Fibroblast of skin of right biceps (primary cell): ENCODE results near the gene VASN.
A peak's percentile ranks its signal among the peaks of the same experiment; 100 is the strongest.

Source experiments
- DNase-seq: peaks from one replicate; pipeline ENCODE4 v3.0.0-alpha.2; 2013

Gene VASN

DNA sequence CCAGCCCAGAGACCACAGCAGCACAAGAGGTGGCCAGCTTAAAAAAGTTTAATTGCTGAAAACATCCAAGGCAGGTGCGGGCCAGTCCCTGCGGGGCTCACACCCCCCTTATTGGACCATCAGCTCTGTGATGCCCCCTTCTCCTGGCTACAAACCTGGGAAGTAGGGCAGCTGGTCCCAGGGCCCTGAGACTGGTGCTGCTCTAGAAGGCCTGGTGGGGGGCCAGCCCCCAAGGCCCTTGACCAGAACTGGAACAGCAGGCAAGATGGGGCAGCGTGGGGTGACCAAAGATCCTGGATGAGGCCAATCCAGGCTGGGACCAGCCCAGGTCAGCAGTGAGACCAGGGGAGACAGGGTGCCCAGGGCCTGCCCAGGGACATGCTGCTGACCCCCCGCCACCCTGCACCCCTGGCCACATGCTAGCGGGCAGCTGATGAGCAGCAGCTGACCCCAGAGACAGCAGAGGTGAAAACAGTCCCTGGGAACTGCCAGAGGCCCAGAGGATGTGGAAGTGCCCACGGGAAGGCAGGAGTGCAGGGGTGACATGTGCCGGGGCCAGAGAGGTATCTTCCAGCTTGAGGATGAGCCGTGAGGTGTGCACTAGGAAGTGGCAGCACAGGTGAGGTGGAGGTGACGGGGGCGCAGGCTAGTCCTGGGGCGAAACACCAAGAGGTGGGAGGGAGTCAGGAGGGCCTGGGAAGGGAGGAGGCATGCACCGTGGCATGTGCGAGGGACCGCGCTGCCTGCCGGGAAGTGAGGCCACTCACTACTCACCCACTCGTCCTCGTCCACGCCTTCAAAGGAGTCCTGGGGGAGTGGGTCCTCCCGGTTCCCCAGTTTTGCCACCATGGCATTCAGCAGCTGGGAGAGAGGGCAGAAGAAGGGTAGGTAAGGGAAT is 16.9 kb upstream of the VASN start:
- no peak for DNase-seq

- DNase-seq = no peak
These were observed 14.8 kb upstream of the VASN start for GRCh38 chr16:4356820-4357219.

DNA sequence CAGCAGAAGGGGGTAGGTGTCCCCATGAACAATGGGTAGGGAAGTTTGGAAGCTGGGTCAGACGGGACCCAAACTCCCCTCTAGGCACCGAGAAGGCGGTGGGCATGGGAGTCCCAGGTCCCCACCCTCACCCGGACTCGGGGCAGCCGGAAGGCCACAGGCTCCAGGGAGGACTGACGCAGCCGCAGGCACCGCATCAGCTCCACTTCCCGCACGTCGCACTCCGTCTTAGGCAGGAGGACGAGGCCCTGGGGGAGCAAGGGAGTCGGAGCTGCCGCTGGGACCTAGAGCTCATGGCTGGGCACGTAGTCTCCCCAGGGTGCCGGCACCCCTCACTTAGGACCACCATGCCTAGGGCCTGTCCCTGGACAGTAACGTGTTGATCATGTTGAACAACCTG is 13.4 kb upstream of the VASN start:
- DNase-seq = no peak

DNA sequence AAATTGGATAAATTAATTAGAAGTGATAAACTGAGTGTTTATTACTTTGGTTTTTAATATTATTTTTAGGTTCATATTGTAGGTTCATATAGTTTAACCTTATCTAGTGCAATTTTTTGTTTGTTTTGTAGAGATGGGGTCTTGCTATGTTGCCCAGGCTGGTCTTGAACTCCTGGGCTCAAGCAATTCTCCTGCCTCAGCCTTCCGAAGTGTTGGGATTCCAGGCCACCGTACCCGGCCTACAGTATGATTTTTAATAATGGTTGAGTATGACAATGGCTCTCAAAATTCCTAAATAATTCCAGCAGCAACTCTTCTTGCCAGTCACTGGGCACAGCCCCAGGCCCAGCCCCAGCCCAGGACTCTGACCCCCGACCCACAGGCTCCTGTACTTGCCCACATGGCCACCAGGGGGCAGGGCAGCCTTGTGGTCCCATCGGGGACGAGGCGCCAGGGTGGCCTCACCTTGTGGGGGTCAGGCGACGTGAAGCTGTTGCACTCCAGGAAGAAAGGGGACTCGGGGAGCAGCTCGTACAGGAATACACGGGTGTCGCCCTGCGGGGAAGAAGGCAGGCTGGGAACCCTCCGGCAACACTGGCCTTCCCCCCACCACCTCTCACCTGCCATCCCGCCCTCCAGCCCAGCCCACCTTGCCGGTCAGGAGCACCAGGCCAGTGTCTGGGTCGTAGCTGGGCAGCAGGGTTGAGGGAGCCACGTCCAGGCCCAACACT is 12.7 kb upstream of the VASN start:
- DNase-seq = peak; percentile 43

DNA sequence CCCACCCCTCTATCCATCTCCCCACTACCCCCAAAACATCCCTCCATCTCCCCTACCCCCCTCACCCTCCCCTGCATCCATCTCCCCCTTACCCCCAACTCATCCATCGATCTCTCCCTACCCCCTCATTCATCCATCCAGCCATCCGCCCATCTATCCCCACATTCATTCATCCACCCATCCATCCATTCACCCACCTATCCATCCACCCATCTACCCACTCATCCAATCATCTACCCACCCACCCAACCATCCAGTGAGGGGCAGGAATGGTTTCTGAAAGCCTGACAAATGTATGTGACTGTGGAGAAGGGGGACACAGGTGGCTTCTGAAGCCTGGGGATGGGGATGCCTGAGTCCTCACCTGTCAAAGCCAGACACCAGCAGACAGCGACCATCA is 11.7 kb upstream of the VASN start:
- no peak for DNase-seq

DNA sequence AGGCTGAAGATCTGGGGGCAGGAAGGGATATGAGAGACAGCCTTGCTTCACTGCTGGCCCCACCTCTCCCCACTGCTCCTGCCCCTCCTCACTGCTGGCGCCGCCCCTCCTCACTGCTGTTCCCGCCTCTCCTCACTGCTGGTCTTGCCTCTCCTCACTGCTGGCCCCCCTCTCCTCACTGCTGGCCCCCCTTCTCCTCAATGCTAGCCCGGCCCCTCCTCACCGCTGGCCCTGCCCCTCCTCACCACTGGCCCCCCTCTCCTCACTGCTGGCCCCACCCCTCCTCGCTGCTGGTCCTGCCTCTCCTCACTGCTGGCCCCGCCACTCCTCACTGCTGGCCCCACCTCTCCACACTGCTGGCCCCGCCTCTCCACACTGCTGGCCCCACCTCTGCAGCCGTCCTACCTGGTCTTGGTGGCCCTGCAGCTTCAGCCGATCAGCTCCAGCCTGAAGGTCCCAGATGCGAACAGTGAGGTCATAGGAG is 11.1 kb upstream of the VASN start:
- peak; percentile 33 for DNase-seq

DNA sequence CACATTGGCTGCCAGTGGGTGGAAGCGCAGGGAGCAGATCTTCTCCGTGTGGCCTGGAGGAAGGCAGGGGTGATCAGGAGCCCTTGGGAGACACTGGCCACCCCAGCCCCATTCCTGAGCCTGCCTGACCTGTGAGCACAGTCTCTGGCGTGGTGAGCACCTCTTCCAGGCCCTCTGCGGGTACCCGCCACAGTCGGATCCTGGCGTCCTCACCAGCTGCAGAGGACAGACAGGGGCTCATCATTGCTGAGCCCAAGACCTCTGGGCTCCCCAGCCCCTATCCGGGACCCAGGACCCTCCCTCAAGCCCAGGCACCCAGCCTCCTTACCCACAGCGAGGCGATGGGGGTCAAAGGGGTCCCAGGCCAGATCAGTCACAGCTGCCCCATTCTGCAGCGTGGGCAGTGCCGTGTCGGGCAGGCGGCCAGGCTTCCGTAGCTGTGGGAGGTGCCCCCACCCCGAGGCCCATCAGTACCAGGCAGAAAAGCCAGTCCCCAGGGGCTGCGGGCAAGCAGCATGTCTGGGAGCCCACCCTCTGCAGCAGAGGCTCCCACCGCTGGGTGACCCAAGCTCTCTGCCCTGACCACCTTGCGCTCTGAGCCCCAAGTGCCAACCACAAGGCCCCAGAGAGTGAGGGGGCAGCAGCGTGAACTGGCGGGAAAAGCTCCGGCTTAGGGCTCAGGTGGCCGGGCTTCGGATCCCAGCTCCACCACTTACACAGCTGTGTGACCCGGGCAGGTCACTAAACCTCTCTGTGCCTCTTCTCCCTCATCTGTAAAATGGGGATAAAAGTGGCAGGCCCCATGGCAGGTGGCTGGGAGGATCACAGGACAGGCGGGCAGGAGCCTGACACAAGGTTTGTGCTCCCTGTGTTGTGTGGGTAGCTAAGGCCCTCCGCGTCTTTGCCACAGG is 10.4 kb upstream of the VASN start:
- DNase-seq = no peak

GRCh38 chr16:4361944-4362311 is 9.7 kb upstream of the VASN start:
- DNase-seq = no peak

GRCh38 chr16:4362476-4363135 is 9.0 kb upstream of the VASN start:
- no peak for DNase-seq

DNA sequence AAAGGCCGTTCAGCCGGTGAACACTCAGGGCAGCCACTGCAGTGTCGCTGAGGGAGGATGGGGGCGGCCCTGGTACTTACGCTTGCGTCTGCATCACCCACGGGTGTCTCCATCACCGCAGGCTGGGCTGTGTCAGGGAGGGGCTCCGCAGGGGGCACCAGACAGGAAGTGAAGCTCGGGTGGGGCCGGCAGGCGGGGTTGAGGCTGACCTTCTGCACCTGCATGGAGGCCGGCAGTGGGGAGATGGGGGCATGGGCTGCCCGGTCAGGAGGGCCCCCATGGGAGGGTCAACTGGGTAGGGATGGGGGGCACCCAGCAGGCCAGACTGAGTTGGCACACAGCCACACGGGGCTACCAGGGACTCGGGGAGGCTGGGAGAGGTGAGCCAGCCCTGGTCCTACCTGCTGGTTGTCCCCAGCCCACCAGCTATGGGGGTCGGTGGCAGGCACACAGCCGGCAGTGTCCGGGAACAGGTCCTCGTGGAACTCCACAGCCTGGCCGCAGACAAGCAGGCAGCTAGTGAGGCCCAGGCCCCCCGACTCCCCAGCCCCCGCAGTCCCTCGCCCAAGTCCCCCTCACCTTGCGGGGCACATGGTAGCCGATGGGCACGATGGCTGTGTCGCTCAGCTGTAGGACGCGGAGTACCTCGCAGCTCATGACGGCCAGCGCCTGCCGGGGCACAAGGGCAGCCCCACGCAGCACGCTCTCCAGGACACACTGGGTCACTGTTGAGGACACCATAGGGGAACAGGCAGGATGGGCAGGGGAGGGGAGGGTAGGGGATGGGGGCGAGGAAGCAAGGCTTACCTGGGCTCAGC is 7.2 kb upstream of the VASN start:
- DNase-seq = no peak

- DNase-seq = no peak
These were observed 6.6 kb upstream of the VASN start for GRCh38 chr16:4365014-4365406.

GRCh38 chr16:4365615-4366014 is 6.0 kb upstream of the VASN start:
- DNase-seq = no peak

DNA sequence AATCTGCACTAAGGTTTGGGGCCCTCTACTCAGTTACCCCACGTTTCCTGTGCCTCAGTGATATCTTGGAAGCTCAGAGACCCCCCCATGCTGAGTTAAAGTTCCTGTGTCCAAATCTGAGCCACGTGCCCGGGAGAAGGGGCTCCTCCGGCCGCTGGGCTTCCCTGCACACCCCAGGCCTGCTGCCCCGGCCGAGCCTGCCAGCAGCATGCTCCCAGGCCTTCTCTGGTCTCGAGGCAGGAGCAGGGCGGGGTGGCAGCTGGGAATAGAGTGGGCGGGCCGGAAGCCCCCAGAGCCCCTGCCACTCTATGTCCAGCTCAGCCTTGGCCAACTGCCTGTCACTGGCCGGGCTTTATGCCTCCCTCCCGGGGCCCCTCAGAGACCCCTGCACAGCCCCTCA is 5.6 kb upstream of the VASN start:
- DNase-seq = no peak

DNA sequence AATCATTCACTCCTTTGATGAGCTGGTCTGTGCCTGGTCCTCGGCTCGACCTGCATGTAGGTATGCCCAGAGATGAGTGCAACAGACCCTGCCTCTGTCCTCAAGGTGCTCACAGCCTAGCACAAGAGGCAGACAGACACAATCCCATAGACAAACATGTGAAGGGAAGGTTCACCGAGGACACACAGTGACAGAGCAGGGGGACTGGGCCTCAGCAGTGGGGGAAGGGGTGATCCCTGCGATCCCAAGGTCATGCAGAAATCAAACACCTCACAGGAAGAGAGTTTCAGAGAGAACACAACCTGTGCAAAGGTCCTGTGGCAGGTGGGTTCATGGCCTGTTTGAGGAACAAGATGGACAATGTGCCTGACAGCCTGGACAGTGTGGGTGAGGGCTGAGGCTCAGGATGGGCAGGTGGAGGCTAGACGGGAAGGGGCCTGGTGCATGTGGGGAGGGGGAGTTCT is 4.2 kb upstream of the VASN start:
- DNase-seq = no peak

- no peak for DNase-seq
These were observed 2.5 kb upstream of the VASN start for GRCh38 chr16:4369007-4369733.

GRCh38 chr16:4370151-4370550 is 1.5 kb upstream of the VASN start:
- no peak for DNase-seq

DNA sequence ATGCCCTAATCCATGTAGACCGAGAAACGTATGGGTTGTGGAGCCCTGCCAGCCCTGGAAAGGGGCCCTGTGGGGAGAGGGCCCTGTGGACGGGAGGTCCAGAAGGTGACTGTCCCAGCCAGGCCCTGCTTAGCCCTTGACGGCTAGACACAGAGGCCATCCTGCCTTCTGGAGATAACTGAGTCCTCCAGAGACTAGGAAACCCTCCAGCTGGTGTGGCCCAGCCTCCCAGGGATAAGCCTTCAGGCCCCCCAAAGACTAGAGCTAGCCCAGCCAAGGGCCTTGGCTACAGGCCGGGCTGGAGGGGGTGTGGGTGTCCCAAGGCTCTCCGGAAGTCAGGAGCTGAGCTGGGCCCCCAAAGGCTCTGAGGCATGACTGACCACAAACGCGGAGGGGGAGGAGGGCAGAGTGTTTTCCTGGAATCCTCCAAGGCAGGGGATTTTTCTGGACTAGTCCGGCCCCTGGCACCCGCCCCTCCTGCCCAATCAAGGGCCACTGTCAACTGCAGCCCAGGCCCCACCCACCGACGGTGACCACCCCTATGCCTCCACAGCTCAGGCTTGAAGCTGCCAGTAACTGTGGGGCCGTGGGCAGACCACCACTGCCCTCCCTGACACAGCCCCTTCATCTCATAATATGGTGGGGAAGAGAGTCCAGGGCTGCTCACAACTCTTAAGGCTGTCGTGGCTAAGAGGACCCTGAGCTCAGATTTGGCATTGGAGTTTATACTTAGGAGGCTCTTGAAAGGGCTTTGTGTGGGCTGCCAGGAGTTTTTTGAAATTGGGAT is 885 bp upstream of the VASN start:
- peak; percentile 76 for DNase-seq

GRCh38 chr16:4372001-4372577 is 441 bp downstream of the VASN start:
- no peak for DNase-seq

GRCh38 chr16:4372578-4373355 is 1.1 kb downstream of the VASN start:
- peak; percentile 92 for DNase-seq
